Activated CD8-positive, alpha-beta memory T cell treated with anti-CD3 and anti-CD28 coated beads, Interleukin-2, amount 50 U/mL, for 1 hour (primary cell): Measurements from ENCODE around the gene PGBD5.

Source experiments
- DNase-seq: peaks from one replicate; pipeline ENCODE4 v3.0.0-alpha.2; 2020; ENCODE audit errors: extremely low read depth

PGBD5 gene

GRCh38 chr1:230280054-230280795 is 145.9 kb downstream of the PGBD5 start:
- no peak for DNase-seq

- DNase-seq = no peak
Observed at GRCh38 chr1:230279583-230279945, 146.6 kb downstream of the PGBD5 start.

GRCh38 chr1:230278871-230279582 is 147.1 kb downstream of the PGBD5 start:
- DNase-seq = no peak

GRCh38 chr1:230278376-230278775 is 147.8 kb downstream of the PGBD5 start:
- no peak for DNase-seq

- no peak for DNase-seq
Observed at GRCh38 chr1:230277201-230278025, 148.7 kb downstream of the PGBD5 start.

- no peak for DNase-seq
Observed at GRCh38 chr1:230276401-230276800, 149.7 kb downstream of the PGBD5 start.

- no peak for DNase-seq
Observed at GRCh38 chr1:230274254-230274653, 151.9 kb downstream of the PGBD5 start.

- DNase-seq = no peak
Observed at GRCh38 chr1:230273141-230273710, 152.9 kb downstream of the PGBD5 start.

GRCh38 chr1:230272557-230272956 is 153.6 kb downstream of the PGBD5 start:
- DNase-seq = no peak

- DNase-seq = no peak
Observed at GRCh38 chr1:230271300-230272035, 154.7 kb downstream of the PGBD5 start.

GRCh38 chr1:230270559-230271281 is 155.4 kb downstream of the PGBD5 start:
- no peak for DNase-seq

- DNase-seq = no peak
Observed at GRCh38 chr1:230270185-230270558, 156.0 kb downstream of the PGBD5 start.

- no peak for DNase-seq
Observed at GRCh38 chr1:230268371-230269170, 157.6 kb downstream of the PGBD5 start.

- DNase-seq = no peak
Observed at GRCh38 chr1:230267338-230268065, 158.6 kb downstream of the PGBD5 start.

GRCh38 chr1:230266456-230266855 is 159.7 kb downstream of the PGBD5 start:
- DNase-seq = no peak

GRCh38 chr1:230265200-230266115 is 160.7 kb downstream of the PGBD5 start:
- no peak for DNase-seq
